ENCODE measurements around the gene TMEM94.
"Not testable (repeated sequence)": the region's sequence is repeated elsewhere in the genome, so short reads cannot be mapped to it uniquely, and the experiment has no call there.

TMEM94 gene

GRCh38 chr17:75456417-75457046, at the start of gene TMEM94:
TMEM94 (plus strand) TSS chr17:75456635; CDS start chr17:75471906, 15,271 bp downstream.
- peak; percentile 99 for DNase-seq

DNA sequence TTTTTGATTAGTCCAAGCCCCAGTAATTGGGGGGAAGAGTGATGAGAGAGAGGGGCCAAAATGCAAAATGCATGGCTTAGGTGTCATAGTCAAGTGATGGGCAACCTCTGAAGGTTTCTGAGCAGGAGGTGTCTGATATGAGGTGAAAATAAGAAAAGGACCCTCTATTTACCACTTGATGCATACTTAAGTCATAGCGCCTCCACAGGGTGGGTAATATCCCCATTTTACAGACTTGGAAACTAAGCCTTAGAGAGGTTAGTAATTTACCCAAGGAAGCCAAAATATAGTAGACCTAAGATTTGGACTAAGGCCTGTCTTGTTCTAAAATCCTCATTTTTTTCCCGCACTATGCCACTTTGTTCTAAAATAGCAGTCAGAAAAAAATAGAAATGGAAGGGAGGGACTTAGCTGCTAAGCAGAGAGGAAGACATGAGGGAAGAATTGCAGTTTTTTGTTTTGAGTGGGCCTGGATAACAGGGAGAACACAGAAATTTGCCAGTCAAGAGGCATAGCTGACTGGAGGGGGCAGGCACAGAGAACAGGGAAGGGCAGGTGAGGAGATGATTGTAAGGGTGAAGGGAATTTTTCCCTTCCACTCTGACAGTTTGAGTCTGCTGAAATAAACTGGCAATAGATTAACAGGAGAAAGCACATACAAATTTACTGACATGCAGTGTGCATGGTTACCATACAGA, 48.6 kb upstream of the TMEM94 start:
- peak; percentile 12 for DNase-seq

DNA sequence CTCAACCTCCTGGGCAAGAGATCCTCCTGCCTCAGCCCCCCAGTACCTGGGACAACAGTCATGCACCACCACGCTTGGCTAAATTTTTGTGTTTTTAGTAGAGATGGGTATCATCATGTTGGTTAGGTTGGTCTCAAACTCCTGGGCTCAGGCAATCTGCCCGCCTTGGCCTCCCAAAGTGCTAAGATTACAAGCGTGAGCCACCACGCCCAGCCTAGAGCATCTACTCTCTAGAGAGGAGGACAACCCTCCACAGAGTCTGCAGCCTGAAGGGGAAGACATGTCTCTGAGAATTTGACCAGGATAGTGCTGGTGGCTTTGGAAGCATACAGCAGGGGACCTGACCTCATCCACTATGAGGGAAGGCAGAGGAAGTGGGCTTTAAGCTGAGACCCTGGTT, 46.3 kb upstream of the TMEM94 start:
- no peak for DNase-seq

GRCh38 chr17:75411328-75412067, 44.9 kb upstream of the TMEM94 start:
- no peak for DNase-seq

DNA sequence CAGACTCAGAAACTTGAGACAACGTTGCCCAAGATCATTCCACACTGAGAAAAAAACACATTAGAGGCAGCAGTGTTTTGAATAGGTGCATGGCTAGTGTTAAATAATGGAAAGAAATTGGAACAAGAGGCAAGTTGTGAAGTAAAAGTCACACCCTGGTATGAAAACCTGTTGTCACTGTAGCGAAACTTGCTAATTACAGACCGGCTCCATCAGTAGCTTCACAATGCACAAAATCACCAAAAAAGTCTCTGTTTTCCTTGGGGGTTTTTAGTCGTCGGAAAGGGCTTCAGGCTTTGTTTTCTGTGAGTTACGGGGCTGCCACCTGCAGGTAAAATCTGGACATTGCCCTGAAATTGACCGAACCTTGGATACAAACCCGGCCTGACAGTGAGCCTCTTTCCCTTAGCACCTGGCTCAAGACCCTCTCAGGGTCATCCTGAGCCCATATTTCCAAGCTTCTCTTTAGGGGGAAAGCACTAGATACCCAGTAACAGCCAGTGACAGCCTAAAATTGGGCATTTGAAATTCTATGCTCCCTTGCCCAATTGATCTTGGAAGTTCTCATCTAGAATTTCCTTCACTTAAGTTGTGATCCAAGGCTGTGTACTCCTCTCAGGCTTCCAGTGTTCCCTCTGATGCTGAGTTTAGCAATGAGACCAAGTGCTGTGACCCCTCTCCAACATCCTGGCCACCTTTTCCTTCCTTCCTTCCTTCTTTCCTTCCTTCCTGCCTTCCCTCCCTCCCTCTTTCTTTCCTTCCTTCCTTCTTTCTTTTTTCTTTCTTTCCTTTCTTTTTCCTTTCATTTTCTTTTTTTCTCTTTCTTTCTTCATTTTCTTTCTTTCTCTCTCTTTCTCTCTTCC, 43.7 kb upstream of the TMEM94 start:
- peak; percentile 88 for DNase-seq

DNA sequence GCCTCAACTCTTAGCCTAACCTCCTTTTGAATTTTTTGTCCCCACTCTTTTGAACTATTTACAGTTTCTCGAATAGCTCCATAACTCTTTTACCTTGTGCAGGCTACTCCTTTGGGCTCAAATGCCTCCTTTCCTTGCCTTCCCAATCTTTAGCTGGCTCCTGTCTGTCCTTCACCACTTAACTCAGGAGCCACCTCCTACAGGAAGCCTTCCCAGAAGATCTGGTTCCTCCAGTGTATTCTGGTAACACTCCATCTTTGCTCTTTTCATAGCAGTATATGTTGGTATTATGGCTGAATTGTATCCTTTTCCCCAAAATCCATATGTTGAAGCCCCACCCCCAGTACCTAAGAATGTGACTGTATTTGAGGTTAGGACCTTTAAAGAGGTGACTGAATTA, 41.9 kb upstream of the TMEM94 start:
- no peak for DNase-seq

DNA sequence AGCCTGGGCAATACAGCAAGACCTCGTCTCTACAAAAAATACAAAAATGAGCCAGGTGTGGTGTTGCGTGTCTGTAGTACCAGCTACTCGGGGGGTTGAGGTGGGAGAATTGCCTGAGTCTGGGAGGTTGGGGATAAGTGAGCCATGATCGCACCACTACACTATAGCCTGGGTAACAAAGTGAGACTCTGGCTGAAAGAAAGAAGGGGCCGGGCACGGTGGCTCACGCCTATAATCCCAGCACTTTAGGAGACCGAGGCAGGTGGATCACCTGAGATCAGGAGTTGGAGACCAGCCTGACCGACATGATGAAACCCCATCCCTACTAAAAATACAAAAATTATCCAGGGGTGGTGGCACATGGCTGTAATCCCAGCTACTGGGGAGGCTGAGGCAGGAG, 40.4 kb upstream of the TMEM94 start:
- DNase-seq: no peak

GRCh38 chr17:75417054-75417580, 39.3 kb upstream of the TMEM94 start:
- no peak for DNase-seq

DNA sequence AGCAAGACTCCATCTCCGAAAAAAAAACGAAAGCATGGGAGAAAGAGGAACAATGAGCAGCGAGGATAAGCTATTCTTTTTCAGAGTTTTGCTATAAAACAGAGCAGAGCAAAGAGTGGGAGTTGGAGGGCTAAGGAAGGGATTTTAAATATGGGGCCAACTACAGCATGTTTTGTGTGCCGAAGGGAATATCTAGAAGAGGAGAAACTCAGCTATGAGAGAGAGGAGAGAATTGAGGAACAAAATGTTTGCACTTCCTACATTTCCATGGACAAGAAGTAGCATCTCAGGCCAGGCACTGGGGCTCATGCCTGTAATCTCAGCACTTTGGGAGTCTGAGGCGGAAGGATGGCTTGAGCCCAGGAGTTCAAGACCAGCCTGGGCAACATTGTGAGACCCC, 37.9 kb upstream of the TMEM94 start:
- DNase-seq: no peak

GRCh38 chr17:75428543-75429469, 27.6 kb upstream of the TMEM94 start:
- no peak for DNase-seq

DNA sequence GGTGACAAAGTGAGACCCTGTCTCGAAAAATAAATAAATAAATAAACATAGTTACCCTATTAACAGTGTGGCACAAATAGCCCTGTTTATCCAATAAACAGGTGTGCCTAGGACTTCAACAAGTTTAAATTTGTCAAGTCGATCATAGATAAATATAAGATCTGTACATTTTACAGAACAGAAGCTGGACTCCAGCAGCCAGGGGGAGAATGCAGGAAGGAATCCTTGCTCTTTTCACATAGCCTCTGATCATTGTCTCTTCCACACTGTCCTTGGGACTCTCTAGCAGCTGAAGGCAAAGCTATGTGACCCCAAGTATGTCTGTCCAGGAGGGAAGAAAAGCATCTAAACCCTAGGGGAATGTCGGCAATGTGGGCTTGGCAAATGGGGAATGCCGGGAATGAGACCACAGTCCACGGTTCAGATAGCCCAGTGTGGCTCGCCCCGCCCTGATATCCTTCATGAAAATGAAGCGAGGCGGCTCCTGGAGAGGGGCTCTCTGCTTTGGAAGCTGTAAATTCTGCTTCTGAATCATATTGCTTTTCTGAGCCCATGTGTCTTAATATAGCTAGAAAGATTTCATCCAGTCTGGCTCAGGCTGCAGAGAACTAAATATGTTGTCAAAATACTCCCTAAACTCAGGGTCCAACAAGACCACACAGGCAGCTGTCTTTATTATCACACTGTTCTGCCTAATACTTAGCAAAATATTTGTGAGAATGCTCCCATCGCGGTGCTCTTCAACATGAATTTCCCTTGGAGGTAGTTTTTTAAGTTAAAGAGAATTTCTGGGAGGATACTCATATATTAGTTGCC, 26.1 kb upstream of the TMEM94 start:
- DNase-seq: peak; percentile 97

DNA sequence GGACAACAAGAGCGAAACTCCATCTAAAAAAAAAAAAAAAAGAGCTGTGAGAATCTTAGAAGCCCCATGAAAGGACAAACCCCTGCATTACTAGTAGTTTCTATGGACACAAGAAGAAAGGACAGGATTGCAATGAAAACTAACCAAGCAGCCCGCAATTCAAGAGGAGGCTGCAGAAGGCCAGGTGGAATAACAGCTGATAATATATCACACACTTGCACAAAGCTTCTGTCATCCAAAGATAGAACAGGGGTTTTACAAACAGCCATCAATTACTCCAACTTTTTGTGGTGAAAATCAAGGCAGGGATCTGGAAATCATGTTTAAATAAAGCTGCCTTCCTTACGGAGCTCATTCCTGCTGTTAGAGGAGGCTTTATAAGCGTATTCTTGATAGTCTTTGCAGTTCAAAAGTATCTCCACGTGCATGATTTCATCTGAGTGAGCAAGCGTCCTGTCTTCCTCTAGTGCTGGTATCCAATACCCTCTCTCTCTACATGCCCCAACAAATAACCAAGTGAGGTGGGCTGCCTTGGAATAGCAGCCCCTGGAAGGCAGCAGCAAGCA, 23.1 kb upstream of the TMEM94 start:
- DNase-seq: no peak

DNA sequence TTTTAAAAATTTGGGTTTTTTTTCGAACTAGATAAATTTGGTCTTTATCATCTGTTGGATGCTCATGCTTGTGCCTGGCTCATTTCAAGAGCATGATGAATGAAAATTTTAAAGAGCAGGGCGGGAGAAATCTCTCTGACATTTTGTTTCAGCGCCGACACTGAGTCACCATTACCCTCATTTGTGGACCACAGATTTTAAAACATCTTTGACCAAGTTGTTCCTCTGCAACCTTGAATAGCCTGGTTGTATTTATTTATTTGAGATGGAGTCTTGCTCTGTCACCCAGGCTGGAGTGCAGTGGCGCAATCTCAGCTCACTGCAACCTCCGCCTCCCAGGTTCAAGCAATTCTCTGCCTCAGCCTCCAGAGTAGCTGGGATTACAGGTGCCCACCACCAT, 22.0 kb upstream of the TMEM94 start:
- DNase-seq: not testable (repeated sequence)

GRCh38 chr17:75437404-75437803, 19.0 kb upstream of the TMEM94 start:
- DNase-seq: not testable (repeated sequence)

GRCh38 chr17:75439287-75439686, 17.1 kb upstream of the TMEM94 start:
- no peak for DNase-seq

DNA sequence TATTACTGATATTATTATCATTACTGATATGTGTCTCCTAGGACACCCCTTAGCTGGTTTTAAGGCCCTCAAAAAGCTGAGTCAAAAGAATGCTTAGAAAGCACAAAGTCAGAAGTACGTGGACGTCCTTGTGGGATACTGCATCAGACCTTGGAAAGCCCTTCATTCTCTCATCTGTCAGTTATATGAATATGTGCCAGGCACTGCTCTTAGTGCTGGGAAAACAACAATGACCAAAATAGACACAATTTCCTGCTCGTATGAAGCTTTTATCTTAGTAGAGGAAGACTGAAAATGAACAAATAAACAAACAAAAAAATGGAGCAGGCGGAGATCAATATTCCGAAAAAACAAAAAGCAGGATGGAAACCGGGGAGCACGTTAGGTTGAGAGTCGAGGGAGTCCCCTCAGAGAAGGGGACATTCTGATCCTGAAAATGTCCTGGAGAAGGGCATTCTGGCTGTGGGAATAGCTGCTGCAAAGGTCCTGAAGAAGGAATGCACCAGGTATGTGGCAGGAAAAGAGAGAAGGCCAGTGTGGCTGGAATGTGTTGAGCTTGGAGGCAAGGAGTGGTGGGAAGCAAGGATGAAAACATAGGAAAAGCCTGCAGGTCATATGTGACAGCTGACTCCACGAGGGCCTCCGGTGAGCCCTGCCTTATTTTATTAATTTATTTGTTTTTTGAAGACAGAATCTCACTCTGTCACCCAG, 15.5 kb upstream of the TMEM94 start:
- peak; percentile 68 for DNase-seq

- no peak for DNase-seq
These were observed 14.0 kb upstream of the TMEM94 start for GRCh38 chr17:75442168-75443103.

GRCh38 chr17:75445296-75445695, 11.1 kb upstream of the TMEM94 start:
- no peak for DNase-seq

Data from islet precursor cell (in vitro differentiated cells).